HG03378 (cell line): ENCODE data around the gene KLHL29.
A peak's percentile ranks its signal among the peaks of the same experiment; 100 is the strongest.

ENCODE experiments used
- ATAC-seq: cut with Tn5 transposase; IDR thresholded peaks from one replicate; pipeline ENCODE4 v1.9.1; 2021; ENCODE audit warnings: mild to moderate bottlenecking, moderate library complexity; ENCODE audit not compliant: unreplicated experiment

KLHL29 gene

GRCh38 chr2:23393722-23394121, 8.7 kb downstream of the KLHL29 start:
- ATAC-seq = no peak

DNA sequence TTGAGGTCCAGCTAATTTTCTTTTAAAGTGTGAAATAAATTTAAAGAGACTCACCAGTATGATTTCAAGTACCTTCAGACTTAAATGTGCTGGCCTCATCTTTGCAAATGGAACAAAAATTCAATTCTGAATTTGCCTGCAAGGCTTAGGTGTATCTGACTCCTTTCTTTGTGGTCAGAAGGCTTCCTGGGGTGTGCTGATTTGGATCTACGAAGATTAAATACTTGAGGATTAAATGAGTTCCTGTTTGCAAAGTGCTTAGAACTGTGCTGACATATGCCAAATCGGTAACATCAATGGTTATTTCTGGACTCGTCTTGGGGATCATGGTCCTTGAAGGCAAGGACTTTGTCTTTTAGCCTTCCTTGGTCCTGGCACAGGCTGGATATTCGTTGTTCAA, 9.7 kb downstream of the KLHL29 start:
- no peak for ATAC-seq

DNA sequence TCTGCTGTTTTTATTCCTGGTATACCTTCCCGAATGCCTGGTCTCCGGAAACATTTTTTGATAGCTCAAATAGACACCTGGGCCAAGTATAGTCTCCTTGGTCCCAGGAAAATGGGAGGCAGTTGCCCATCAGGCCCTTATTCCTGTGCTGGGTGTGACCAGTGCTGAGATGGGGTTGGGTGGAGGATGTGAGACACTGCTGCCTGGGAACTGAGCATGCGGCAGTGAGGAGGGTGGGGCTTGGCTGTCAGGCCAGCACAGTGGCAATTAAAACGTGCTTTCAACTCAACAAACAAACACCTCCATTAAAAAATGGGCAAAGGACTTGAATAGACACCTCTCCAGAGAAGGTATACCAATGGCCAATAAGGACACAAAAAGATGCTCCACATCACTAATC, 12.5 kb downstream of the KLHL29 start:
- ATAC-seq = no peak

DNA sequence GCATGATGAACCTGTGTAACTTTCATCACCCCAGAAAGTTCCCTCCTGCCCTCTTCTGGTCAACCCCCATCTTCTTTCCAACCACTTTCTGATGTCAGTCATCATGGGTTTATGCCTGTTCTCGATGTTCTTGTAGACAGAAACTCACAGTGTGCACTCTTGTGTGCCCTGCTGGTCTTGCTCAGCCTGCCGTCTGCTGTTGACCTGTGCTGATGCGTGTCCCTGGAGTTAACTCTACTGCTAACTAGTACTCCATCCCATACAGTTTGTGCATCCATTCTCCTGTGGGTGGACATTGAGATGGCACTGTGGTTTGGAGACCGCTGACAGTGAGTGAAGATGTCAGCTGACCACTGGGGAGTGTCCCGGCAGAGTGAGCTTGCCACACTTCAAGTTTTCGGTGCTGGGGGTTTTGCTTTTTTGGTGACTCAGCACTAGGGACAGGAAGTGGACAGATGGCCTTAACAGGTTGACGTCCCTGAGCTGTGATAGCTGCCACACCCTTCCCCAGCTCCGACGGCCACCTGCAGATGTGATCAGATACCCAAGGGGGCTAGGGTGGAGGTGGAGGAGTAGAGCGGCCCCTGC, 14.8 kb downstream of the KLHL29 start:
- peak; percentile 78 for ATAC-seq

DNA sequence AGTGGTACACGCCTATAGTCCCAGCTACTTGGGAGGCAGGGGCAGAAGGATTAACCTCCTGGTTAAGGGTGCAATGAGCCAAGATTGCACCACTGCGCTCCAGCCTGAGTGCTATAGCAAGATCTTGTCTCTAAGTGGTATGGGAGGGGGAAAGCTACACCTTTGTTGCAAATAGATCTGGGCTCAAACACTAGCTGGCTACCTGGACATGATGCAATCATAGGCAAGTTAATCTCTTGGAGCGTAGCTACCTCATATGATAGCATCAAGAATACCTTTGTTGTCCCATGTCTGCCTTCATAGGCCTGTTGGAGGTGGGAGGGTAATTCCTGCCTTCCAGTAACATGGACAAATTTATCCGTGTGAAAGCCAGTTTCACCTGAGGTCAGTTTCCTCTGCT, 15.7 kb downstream of the KLHL29 start:
- no peak for ATAC-seq

GRCh38 chr2:23401427-23402204, 16.6 kb downstream of the KLHL29 start:
- ATAC-seq = no peak

GRCh38 chr2:23402205-23402740, 17.3 kb downstream of the KLHL29 start:
- ATAC-seq = no peak

GRCh38 chr2:23404426-23404825, 19.4 kb downstream of the KLHL29 start:
- peak; percentile 58 for ATAC-seq

- no peak for ATAC-seq
Measured at GRCh38 chr2:23409248-23409647, 24.3 kb downstream of the KLHL29 start.

GRCh38 chr2:23410596-23410995, 25.6 kb downstream of the KLHL29 start:
- no peak for ATAC-seq

GRCh38 chr2:23411752-23412431, 26.9 kb downstream of the KLHL29 start:
- ATAC-seq = no peak

GRCh38 chr2:23412556-23413155, 27.7 kb downstream of the KLHL29 start:
- no peak for ATAC-seq

GRCh38 chr2:23413641-23414040, 28.7 kb downstream of the KLHL29 start:
- no peak for ATAC-seq

DNA sequence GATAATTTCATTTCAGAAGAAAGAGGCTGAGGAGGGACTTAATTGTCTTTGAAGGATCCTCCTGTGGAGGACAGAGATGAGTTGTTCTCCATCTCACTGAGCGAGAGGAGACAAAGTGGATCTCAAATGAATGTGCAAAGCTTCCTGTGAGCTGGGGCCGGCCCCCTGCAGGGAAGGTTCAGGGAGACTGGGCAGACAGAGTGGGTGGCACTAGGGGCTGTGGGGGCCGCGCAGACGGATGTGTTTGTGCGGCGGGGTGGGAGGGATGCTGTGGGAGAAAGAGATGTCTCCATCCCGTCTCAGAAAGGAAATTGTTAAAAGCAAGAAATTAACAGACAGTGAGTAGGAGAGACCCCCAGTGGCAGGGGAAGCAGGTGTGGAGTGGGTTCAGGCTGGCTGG, 29.1 kb downstream of the KLHL29 start:
- ATAC-seq = no peak

DNA sequence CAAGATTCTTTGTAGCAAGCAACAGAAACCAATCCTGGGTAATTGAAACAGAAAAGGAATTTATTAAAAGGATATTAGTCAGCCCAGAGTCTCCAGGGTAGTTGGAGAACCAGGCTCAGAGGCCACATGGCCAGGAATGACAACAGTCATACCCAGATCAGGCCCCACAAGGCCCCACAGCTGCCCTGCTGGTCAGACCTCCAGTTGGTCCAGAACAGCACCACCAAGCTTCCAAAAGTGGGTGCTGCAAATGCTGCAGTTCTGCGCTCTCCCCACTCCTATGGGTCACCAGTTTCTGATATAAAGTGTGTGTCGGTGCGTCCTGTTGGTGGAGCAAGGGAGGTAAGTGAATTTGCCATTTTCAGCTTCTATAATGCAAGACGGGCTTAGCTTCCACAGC, 29.9 kb downstream of the KLHL29 start:
- no peak for ATAC-seq

DNA sequence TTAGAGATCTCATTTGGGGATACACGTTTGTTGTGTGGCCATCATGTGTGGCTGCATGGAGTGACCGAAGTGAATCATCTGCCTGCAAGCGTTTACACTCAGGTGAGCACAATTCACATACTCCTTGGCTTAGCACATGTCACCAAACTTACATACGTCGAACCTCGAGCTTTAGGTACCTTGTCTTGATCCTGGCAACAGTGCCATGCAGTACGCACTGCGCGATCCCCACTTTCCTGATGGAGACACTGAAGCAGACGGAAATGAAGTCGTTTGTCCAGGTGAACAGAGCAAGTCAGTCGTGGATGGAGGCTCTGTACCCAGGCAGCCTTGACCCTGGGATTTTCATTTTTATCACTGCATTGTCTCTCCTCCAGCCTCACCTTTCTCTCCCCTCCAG, 32.3 kb downstream of the KLHL29 start:
- no peak for ATAC-seq

- ATAC-seq = no peak
Measured at GRCh38 chr2:23418056-23418455, 33.1 kb downstream of the KLHL29 start.

- ATAC-seq = no peak
Measured at GRCh38 chr2:23418461-23418911, 33.5 kb downstream of the KLHL29 start.

DNA sequence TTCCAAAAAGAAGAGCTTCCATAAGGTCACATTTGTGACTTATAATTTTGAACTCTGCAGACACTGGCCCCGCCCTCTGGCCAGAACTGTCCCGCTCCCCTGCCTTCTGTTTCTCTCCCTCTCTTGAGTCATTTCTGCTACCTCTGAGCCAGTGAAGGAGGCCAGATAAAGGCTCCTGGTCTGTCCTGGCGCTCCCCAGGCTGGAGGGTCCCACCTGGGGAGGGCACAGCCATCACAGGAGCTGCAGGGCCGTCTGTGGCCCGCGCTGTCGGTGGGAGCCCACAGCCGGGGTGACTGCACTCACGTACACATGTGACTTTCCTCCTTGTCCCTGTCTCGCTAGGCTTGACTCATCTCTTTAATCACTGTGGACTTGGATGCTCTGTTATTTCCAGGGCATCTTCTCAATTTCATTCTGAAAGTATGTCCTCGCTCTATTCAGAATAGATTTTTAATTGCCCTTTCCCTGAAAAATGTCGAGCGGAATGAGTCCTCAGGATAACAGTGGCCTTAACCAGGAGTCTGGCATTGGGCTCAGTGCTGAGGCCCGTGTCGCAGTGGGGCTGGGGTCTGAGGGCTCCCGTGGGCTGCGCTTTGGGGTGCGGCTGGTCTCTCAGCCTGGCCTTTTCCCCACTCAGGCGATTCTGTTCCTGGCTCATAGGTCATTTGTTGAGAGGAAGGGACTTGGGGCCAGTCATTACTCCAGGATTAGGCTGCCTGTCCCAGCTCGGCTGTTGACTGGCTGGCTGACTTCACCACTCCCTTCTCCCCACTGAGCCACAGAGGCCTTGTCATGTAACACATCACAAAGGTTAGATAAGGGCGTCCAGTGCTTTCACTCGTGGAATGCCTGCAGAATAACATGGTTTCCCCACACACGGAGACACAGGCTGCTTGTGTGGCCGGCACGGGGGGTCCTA, 34.5 kb downstream of the KLHL29 start:
- ATAC-seq = no peak

GRCh38 chr2:23420091-23420839, 35.3 kb downstream of the KLHL29 start:
- ATAC-seq = no peak
